H9 (cell line): Measurements from ENCODE around the gene INPP5A. TPM values are rescaled to one million over a fixed set of nuclear protein-coding genes. Genes with fewer than 3 reads are reported as not detected.

Source experiments
- DNase-seq: peaks from one replicate; pipeline ENCODE4 v3.0.0-alpha.2; 2017
- H2AFZ ChIP-seq: one replicate; pipeline ENCODE4 v1.6.1; 2013; ENCODE audit warnings: mild to moderate bottlenecking, low read length, control low read depth, moderate library complexity
- H2AK5ac ChIP-seq: 2 replicates; pipeline ENCODE4 v1.6.1; 2013; ENCODE audit warnings: low read length, control low read depth, mixed read lengths; ENCODE audit not compliant: insufficient read length
- H2BK120ac ChIP-seq: one replicate; pipeline ENCODE4 v1.6.1; 2013; ENCODE audit warnings: low read depth, mild to moderate bottlenecking, low read length, control low read depth, inconsistent platforms; ENCODE audit not compliant: poor library complexity, severe bottlenecking
- H2BK12ac ChIP-seq: 2 replicates; pipeline ENCODE4 v1.6.1; 2013; ENCODE audit warnings: low read length, control low read depth, mixed read lengths, low read depth; ENCODE audit not compliant: insufficient read length
- H2BK15ac ChIP-seq: 2 replicates; pipeline ENCODE4 v1.6.1; 2013; ENCODE audit warnings: low read depth, low read length, control low read depth
- H2BK20ac ChIP-seq: one replicate; pipeline ENCODE4 v1.6.1; 2013; ENCODE audit warnings: low read depth, mild to moderate bottlenecking, low read length, control low read depth, inconsistent platforms; ENCODE audit not compliant: poor library complexity, severe bottlenecking
- H2BK5ac ChIP-seq: 2 replicates; pipeline ENCODE4 v1.6.1; 2013; ENCODE audit warnings: low read length, control low read depth, mixed read lengths; ENCODE audit not compliant: insufficient read length
- H3K14ac ChIP-seq: 2 replicates; pipeline ENCODE4 v1.6.1; 2013; ENCODE audit warnings: low read length, control low read depth; ENCODE audit not compliant: insufficient read depth
- H3K18ac ChIP-seq: 2 replicates; pipeline ENCODE4 v1.6.1; 2013; ENCODE audit warnings: low read depth, mild to moderate bottlenecking, mixed read lengths, low read length, control low read depth; ENCODE audit not compliant: insufficient read length
- H3K23ac ChIP-seq: 2 replicates; pipeline ENCODE4 v1.6.1; 2013; ENCODE audit warnings: low read length, control low read depth, mixed read lengths, low read depth; ENCODE audit not compliant: insufficient read length
- H3K23me2 ChIP-seq: 2 replicates; pipeline ENCODE4 v1.6.1; 2013; ENCODE audit warnings: low read depth, mild to moderate bottlenecking, mixed read lengths, low read length, control low read depth; ENCODE audit not compliant: insufficient read length, poor library complexity, severe bottlenecking
- H3K27ac ChIP-seq: 2 replicates; pipeline ENCODE4 v1.5.1; 2013; ENCODE audit warnings: low read length, control low read depth, mixed read lengths, low read depth; ENCODE audit not compliant: insufficient read length
- H3K27me3 ChIP-seq: 2 replicates; pipeline ENCODE4 v1.6.1; 2013; ENCODE audit warnings: low read length, control low read depth, inconsistent platforms; ENCODE audit not compliant: insufficient read depth
- H3K4ac ChIP-seq: 2 replicates; pipeline ENCODE4 v1.6.1; 2013; ENCODE audit warnings: low read depth, mild to moderate bottlenecking, control low read depth, inconsistent platforms, low read length, moderate library complexity
- H3K4me1 ChIP-seq: 2 replicates; pipeline ENCODE4 v1.6.1; 2013; ENCODE audit warnings: low read length, control low read depth, inconsistent platforms; ENCODE audit not compliant: insufficient read depth
- H3K4me2 ChIP-seq: 2 replicates; pipeline ENCODE4 v1.6.1; 2013; ENCODE audit warnings: low read length, control low read depth, mixed read lengths; ENCODE audit not compliant: insufficient read length, insufficient read depth
- H3K56ac ChIP-seq: 2 replicates; pipeline ENCODE4 v1.6.1; 2013; ENCODE audit warnings: low read depth, mild to moderate bottlenecking, mixed read lengths, low read length, control low read depth; ENCODE audit not compliant: insufficient read length
- H3K79me1 ChIP-seq: 2 replicates; pipeline ENCODE4 v1.6.1; 2013; ENCODE audit warnings: low read depth, mild to moderate bottlenecking, moderate library complexity, low read length, control low read depth, inconsistent platforms; ENCODE audit not compliant: insufficient read depth, poor library complexity, severe bottlenecking
- H3K79me2 ChIP-seq: 2 replicates; pipeline ENCODE4 v1.6.1; 2013; ENCODE audit warnings: low read length, control low read depth, inconsistent platforms; ENCODE audit not compliant: insufficient read depth
- H3K9ac ChIP-seq: 2 replicates; pipeline ENCODE4 v1.6.1; 2013; ENCODE audit warnings: low read length, control low read depth, mixed read lengths; ENCODE audit not compliant: insufficient read length; ENCODE audit errors: extremely low read depth
- H3K9me3 ChIP-seq: one replicate; pipeline ENCODE4 v1.6.1; 2013; ENCODE audit warnings: low read depth, low read length, inconsistent platforms; ENCODE audit not compliant: control insufficient read depth
- H3T11ph ChIP-seq: one replicate; pipeline ENCODE4 v1.6.1; 2013; ENCODE audit warnings: mild to moderate bottlenecking, low read length, control low read depth, inconsistent platforms
- H4K20me1 ChIP-seq: one replicate; pipeline ENCODE4 v1.6.1; 2013; ENCODE audit not compliant: control insufficient read depth, insufficient read length, insufficient read depth
- H4K5ac ChIP-seq: 2 replicates; pipeline ENCODE4 v1.6.1; 2013; ENCODE audit warnings: low read depth, mild to moderate bottlenecking, mixed read lengths, low read length, control low read depth; ENCODE audit not compliant: insufficient read length
- H4K8ac ChIP-seq: replicated peaks from 2 replicates; pipeline ENCODE4 v1.6.1; 2013; ENCODE audit warnings: low read length, control low read depth, mixed read lengths, low read depth; ENCODE audit not compliant: insufficient read length
- H4K91ac ChIP-seq: 2 replicates; pipeline ENCODE4 v1.6.1; 2013; ENCODE audit warnings: low read depth, mild to moderate bottlenecking, moderate library complexity, mixed read lengths, low read length, control low read depth; ENCODE audit not compliant: insufficient read length
- H3K27ac Mint-ChIP-seq, 3 experiments: 2 replicates in 2 of 3; 3 replicates in 1 of 3; pipeline ENCODE4 v1.8.0; 2020 to 2021; ENCODE audit warnings: mixed read lengths in 3 of 3, mild to moderate bottlenecking in 1 of 3, moderate library complexity in 1 of 3
- H3K27me3 Mint-ChIP-seq: 2 replicates; pipeline ENCODE4 v1.8.0; 2021; ENCODE audit warnings: low read depth, mild to moderate bottlenecking, moderate library complexity, mixed read lengths
- H3K36me3 Mint-ChIP-seq, 3 experiments: 2 replicates in 2 of 3; 3 replicates in 1 of 3; pipeline ENCODE4 v1.8.0; 2020 to 2021; ENCODE audit warnings: low read depth in 3 of 3, mixed read lengths in 3 of 3; ENCODE audit not compliant: insufficient read depth in 1 of 3
- H3K4me1 Mint-ChIP-seq, 2 experiments: 2 replicates each; pipeline ENCODE4 v1.8.0; 2020; ENCODE audit warnings: mixed read lengths in 2 of 2
- H3K4me3 Mint-ChIP-seq, 2 experiments: 2 replicates in 1 of 2; 3 replicates in 1 of 2; pipeline ENCODE4 v1.8.0; 2020 to 2021; ENCODE audit warnings: mild to moderate bottlenecking in 2 of 2, mixed read lengths in 2 of 2, moderate library complexity in 1 of 2
- H3K9me3 Mint-ChIP-seq, 2 experiments: 2 replicates in 1 of 2; 3 replicates in 1 of 2; pipeline ENCODE4 v1.8.0; 2020; ENCODE audit warnings: mild to moderate bottlenecking in 2 of 2, mixed read lengths in 2 of 2, moderate library complexity in 1 of 2
- WGBS: extraction: QIAGEN DNeasy Blood & Tissue Kit; methylation state at CpG from one replicate; pipeline ENCODE4 v1.1.7; 2013; ENCODE audit warnings: missing lambda C conversion rate, low lambda C conversion rate, mixed read lengths; ENCODE audit not compliant: insufficient read length; ENCODE audit errors: extremely low coverage; 5-methylcytosine and 5-hydroxymethylcytosine counted together
- total RNA-seq: library from RNA; stranded (reverse); gene quantifications from 2 replicates; pipeline ENCODE4 v1.2.1, GENCODE V29; 2021
- TF ChIP-seq, protein P1 (sequence below): fragments of 200-600 bp; sonication (generic); conservative IDR thresholded peaks from 3 replicates; pipeline ENCODE4 v1.8.0; 2021; ENCODE audit warnings: antibody characterized with exemption, mild to moderate bottlenecking

Gene INPP5A
- total RNA-seq, 1 experiment from 2014 or later: 17.7 TPM

DNA sequence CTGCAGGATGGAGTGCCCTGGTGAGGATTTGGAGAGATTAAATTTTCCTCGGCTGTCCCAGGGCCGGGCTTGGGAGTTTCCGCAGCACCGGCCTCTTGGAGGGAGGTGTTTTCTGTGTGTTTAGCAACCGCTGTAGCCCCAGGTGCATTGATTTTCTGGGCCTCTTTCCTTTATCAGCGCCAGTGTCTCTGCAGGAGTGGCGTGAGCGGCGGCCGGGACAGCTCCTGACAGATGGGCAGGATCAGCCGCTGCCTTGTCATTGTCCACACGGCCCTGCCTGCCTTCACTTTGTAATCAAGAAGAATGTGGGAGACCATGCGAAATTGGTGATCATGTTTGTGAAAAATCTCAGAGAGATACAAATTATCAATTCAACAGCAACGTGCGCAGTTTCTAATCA is 216.0 kb downstream of the INPP5A start:
- Histone ChIP-seq H3K9ac (no peak overlapping the region), H2BK20ac (no peak overlapping the region), H2AFZ (no peak overlapping the region), H4K8ac (no peak overlapping the region), H3K79me2 (no peaks in the 10 kb centered on the region), H3K4me1 (no peaks in the 10 kb centered on the region), H3K23me2 (no peaks in the 10 kb centered on the region), H2BK15ac (no peak overlapping the region), H2AK5ac (no peak overlapping the region), H3K4ac (no peak overlapping the region), H3K27me3 (no peaks in the 10 kb centered on the region), H2BK120ac (no peak overlapping the region), H4K20me1 (no peaks in the 10 kb centered on the region), H3K14ac (no peak overlapping the region), H3K9me3 (no peaks in the 10 kb centered on the region), H3K27ac (no peak overlapping the region), H4K91ac (no peak overlapping the region), H3K18ac (no peak overlapping the region), H3K79me1 (no peaks in the 10 kb centered on the region), H3K4me2 (no peak overlapping the region), H2BK5ac (no peak overlapping the region), H3K56ac (no peak overlapping the region), H2BK12ac (no peak overlapping the region), H3K23ac (no peak overlapping the region), H3T11ph (no peak overlapping the region), H4K5ac (no peak overlapping the region)
- TF ChIP-seq, protein P1, sequence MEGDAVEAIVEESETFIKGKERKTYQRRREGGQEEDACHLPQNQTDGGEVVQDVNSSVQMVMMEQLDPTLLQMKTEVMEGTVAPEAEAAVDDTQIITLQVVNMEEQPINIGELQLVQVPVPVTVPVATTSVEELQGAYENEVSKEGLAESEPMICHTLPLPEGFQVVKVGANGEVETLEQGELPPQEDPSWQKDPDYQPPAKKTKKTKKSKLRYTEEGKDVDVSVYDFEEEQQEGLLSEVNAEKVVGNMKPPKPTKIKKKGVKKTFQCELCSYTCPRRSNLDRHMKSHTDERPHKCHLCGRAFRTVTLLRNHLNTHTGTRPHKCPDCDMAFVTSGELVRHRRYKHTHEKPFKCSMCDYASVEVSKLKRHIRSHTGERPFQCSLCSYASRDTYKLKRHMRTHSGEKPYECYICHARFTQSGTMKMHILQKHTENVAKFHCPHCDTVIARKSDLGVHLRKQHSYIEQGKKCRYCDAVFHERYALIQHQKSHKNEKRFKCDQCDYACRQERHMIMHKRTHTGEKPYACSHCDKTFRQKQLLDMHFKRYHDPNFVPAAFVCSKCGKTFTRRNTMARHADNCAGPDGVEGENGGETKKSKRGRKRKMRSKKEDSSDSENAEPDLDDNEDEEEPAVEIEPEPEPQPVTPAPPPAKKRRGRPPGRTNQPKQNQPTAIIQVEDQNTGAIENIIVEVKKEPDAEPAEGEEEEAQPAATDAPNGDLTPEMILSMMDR: no peak
- DNase-seq: no peak
- Mint-ChIP-seq H3K36me3 (peaks cover 9 to 21% (median 19%) of the 10 kb centered on the region in 3 experiments), H3K4me3 (no peak overlapping the region), H3K4me1 (peaks cover 3 to 5% of the 10 kb centered on the region in 2 experiments; a peak in 3 of 4 replicates), H3K27ac (no peak overlapping the region; a peak in 1 of 7 replicates), H3K27me3 (no peaks in the 10 kb centered on the region; the same call in 1 of the 2 replicates), H3K9me3 (peaks cover 6 to 13% of the 10 kb centered on the region in 2 experiments)
- no CpG with 5 or more reads among the region's 15 CpGs for WGBS
